ENCODE results near the gene GABRB1.

DNA sequence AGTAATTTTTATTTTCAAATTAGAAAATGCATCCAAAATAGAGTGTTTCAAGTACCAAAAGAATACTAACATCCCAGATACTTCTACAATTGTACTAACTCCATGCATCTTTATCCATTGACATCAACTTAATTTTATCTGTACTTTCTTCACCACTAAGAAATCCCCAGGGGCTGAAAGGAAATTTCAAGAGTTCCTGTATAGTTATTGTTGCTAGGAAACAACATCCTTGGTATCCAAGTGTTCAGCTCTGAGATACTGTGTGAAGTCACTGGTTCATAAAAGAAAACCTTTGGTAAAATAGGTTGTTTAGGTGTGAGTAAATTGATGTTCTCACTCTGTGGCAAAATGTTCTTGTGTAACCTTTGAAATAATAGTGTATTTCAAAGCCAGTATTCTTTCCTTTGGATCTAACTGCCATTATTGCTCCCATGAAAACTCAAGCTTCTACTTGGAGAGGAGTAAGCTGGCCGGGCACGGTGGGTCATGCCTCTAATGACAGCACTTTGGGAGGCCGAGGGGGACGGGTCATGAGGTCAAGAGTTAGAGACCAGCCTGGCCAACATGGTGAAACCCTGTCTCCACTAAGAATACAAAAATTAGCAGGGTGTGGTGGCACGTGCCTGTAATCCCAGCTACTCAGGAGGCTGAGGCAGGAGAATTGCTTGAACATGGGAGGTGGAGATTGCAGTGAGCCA is 359.2 kb downstream of the GABRB1 start:
- TF ChIP-seq EZH2phosphoT487 (IDR thresholded peaks at IDR 0.05; ENCODE audit: insufficient read depth, low read depth) (no peak), EZH2 (IDR thresholded peaks at IDR 0.05; ENCODE audit: insufficient read depth, poor library complexity, severe bottlenecking) (no peak)
